ENCODE data around the gene TMEM207.

Gene TMEM207

GRCh38 chr3:190494907-190495306, 45.2 kb upstream of the TMEM207 start:
- TF ChIP-seq CTCF (IDR thresholded peaks at IDR 0.05; ENCODE audit: extremely low read depth, insufficient read depth, missing control alignments) = no peak
- DNase-seq (ENCODE audit: low spot score) = no peak
- in situ Hi-C loops (cut with MboI; ENCODE audit: low pct_unique_long_range_greater_than_20kb, low sequenced_read_pairs, unreplicated experiment) = no loop called here

GRCh38 chr3:190492966-190493365, 43.3 kb upstream of the TMEM207 start:
- DNase-seq (ENCODE audit: low spot score) = no peak
- no peak for TF ChIP-seq CTCF (IDR thresholded peaks at IDR 0.05; ENCODE audit: extremely low read depth, insufficient read depth, missing control alignments)
- in situ Hi-C loops (cut with MboI; ENCODE audit: low pct_unique_long_range_greater_than_20kb, low sequenced_read_pairs, unreplicated experiment) = no loop called here

- in situ Hi-C loops (cut with MboI; ENCODE audit: low pct_unique_long_range_greater_than_20kb, low sequenced_read_pairs, unreplicated experiment) = no loop called here
These were observed 42.4 kb upstream of the TMEM207 start for GRCh38 chr3:190492129-190492528.

GRCh38 chr3:190491533-190492054, 41.9 kb upstream of the TMEM207 start:
- DNase-seq (ENCODE audit: low spot score) = no peak
- no peak for TF ChIP-seq CTCF (IDR thresholded peaks at IDR 0.05; ENCODE audit: extremely low read depth, insufficient read depth, missing control alignments)
- in situ Hi-C loops (cut with MboI; ENCODE audit: low pct_unique_long_range_greater_than_20kb, low sequenced_read_pairs, unreplicated experiment) = no loop called here

More at GRCh38 chr3:190492129-190492528, 42.4 kb upstream of the TMEM207 start:
- no peak for DNase-seq (ENCODE audit: low spot score)
- TF ChIP-seq CTCF (IDR thresholded peaks at IDR 0.05; ENCODE audit: extremely low read depth, insufficient read depth, missing control alignments) = no peak

- DNase-seq (ENCODE audit: low spot score) = no peak
- in situ Hi-C loops (cut with MboI; ENCODE audit: low pct_unique_long_range_greater_than_20kb, low sequenced_read_pairs, unreplicated experiment) = no loop called here
- no peak for TF ChIP-seq CTCF (IDR thresholded peaks at IDR 0.05; ENCODE audit: extremely low read depth, insufficient read depth, missing control alignments)
These were observed 37.4 kb upstream of the TMEM207 start for GRCh38 chr3:190486908-190487607.

GRCh38 chr3:190486533-190486864, 36.8 kb upstream of the TMEM207 start:
- no peak for DNase-seq (ENCODE audit: low spot score)
- in situ Hi-C loops (cut with MboI; ENCODE audit: low pct_unique_long_range_greater_than_20kb, low sequenced_read_pairs, unreplicated experiment) = no loop called here
- TF ChIP-seq CTCF (IDR thresholded peaks at IDR 0.05; ENCODE audit: extremely low read depth, insufficient read depth, missing control alignments) = no peak

All from GM13977 (cell line).